ENCODE data around the gene RASAL3. TPM values are rescaled to one million over a fixed set of nuclear protein-coding genes. Genes with fewer than 3 reads are reported as not detected.

Gene RASAL3
- polyA plus RNA-seq, 2 donors: 3.6 to 5.8 TPM

DNA sequence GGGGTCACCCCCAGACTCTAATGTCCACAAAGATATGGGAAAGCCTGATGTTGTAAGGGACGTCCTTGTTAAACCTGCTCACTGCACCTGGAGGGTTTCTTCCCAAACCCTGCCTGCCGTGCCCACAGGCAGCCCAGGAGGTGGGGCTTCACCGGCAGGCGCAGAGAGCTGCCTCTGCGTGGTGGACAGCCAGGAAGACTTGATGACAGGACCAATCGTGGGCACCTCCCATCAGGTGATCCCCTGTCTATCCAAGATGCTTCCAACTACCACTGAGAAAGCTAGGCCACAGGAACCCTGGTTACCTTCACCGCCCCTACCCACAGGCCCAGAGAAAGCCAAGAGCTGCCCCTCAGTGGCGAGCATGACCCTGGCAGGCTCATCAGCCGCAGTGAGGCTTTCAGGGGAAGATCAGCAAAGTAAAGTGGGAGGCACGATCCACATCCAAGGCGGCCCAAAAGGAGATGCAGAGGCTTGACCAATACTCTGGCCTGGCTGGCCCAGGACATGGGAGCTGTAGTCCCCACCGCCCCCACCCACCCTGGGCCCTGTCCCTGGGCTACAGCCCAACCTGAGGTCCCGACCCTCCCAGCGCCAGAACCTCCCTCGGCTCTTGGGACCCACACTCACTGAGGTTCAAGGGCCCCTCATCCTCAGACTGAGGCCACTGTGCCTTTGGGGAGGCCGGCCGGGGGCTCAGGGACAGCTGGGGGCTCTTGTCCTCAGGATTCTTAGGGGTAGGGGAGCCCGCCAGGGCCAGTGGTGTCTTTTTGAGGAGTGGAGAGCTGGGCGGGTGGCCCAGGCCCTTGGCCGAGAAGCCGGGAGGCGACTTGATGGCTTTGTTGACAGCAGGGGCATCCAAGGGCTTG lies 35.2 kb downstream of the RASAL3 start:
- peaks cover 10 to 18% of the 10 kb centered on the region in 2 donors for H3K4me1 ChIP-seq (ENCODE audit: control insufficient read depth in 2 of 2, insufficient read depth in 2 of 2, low read length in 1 of 2)
- H3K27me3 ChIP-seq (ENCODE audit: control insufficient read depth in 1 of 2, insufficient read depth in 2 of 2, low read length in 2 of 2): no peaks in the 10 kb centered on the region
- H3K36me3 ChIP-seq (ENCODE audit: control insufficient read depth in 2 of 2, insufficient read depth in 2 of 2, low read length in 1 of 2): peaks cover 5 to 40% of the 10 kb centered on the region in 2 donors
- H3K4me3 ChIP-seq (ENCODE audit: low read depth in 1 of 2, low read length in 2 of 2): no peak overlapping the region
- no peak overlapping the region for H3K27ac ChIP-seq (ENCODE audit: low read depth in 2 of 2, low read length in 1 of 2)
- no peaks in the 10 kb centered on the region for H3K9me3 ChIP-seq (ENCODE audit: control insufficient read depth in 2 of 2, insufficient read depth in 1 of 2, low read depth in 1 of 2, low read length in 1 of 2)
- WGBS, 2 donors: 87 to 89% methylated on average over 21 to 22 of the region's 22 CpGs

DNA sequence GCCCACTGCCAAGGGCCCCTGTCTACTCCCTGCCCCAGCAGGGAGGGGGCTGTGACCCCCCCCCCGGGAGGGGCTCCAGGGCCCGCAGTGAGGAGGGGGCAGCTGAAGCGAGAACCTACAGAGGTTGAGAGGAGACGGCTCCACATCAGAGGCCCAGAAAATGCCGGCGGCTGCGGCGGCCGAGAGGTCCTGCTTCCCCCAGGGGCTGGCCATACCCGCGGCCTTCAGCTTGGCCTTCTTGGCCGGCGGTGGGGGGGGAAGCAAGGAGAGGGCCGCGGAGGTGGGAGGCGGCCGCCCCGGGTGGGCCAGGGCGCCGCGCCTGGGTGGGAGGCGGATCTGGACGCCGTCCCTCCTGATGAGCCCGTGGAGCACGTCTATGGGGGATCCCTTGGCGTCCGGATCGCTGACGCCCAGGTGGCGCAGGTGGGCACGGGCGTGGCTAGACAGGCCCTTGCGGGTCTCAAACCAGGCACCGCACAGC lies 36.3 kb downstream of the RASAL3 start:
- WGBS, 2 donors: 91 to 92% methylated on average over 34 to 35 of the region's 35 CpGs
- H3K36me3 ChIP-seq (ENCODE audit: control insufficient read depth in 2 of 2, insufficient read depth in 2 of 2, low read length in 1 of 2): peaks cover 13 to 50% of the 10 kb centered on the region in 2 donors
- H3K4me3 ChIP-seq (ENCODE audit: low read depth in 1 of 2, low read length in 2 of 2): no peak overlapping the region
- H3K27me3 ChIP-seq (ENCODE audit: control insufficient read depth in 1 of 2, insufficient read depth in 2 of 2, low read length in 2 of 2): no peaks in the 10 kb centered on the region
- peaks cover 0 to 5% of the 10 kb centered on the region in 2 donors for H3K9me3 ChIP-seq (ENCODE audit: control insufficient read depth in 2 of 2, insufficient read depth in 1 of 2, low read depth in 1 of 2, low read length in 1 of 2)
- peaks cover 10 to 18% of the 10 kb centered on the region in 2 donors for H3K4me1 ChIP-seq (ENCODE audit: control insufficient read depth in 2 of 2, insufficient read depth in 2 of 2, low read length in 1 of 2)
- H3K27ac ChIP-seq (ENCODE audit: low read depth in 2 of 2, low read length in 1 of 2): no peak overlapping the region

DNA sequence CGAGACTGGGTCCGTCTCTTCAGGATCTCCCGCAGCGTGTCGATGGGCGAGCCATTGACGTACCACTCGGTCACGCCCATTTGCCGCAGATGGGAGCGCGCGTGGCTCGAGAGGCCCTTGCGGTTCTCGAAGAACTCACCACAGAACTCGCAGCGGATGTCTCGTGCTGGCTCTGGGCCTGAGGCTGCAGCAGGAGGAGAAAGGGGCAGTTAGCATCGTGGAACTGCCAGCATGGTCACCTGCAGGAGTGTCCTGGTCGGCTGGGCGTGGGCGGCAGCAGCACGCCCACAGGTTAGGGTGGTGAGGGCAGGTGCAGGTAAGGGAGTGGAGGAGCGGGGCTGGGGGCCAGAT lies 37.0 kb downstream of the RASAL3 start:
- no peaks in the 10 kb centered on the region for H3K27me3 ChIP-seq (ENCODE audit: control insufficient read depth in 1 of 2, insufficient read depth in 2 of 2, low read length in 2 of 2)
- H3K9me3 ChIP-seq (ENCODE audit: control insufficient read depth in 2 of 2, insufficient read depth in 1 of 2, low read depth in 1 of 2, low read length in 1 of 2): peaks cover 0 to 6% of the 10 kb centered on the region in 2 donors
- H3K4me1 ChIP-seq (ENCODE audit: control insufficient read depth in 2 of 2, insufficient read depth in 2 of 2, low read length in 1 of 2): peaks cover 10 to 18% of the 10 kb centered on the region in 2 donors
- WGBS, 2 donors: 96 to 98% methylated on average over 25 of the region's 25 CpGs
- peaks cover 17 to 56% of the 10 kb centered on the region in 2 donors for H3K36me3 ChIP-seq (ENCODE audit: control insufficient read depth in 2 of 2, insufficient read depth in 2 of 2, low read length in 1 of 2)
- H3K4me3 ChIP-seq (ENCODE audit: low read depth in 1 of 2, low read length in 2 of 2): no peak overlapping the region
- no peak overlapping the region for H3K27ac ChIP-seq (ENCODE audit: low read depth in 2 of 2, low read length in 1 of 2)

DNA sequence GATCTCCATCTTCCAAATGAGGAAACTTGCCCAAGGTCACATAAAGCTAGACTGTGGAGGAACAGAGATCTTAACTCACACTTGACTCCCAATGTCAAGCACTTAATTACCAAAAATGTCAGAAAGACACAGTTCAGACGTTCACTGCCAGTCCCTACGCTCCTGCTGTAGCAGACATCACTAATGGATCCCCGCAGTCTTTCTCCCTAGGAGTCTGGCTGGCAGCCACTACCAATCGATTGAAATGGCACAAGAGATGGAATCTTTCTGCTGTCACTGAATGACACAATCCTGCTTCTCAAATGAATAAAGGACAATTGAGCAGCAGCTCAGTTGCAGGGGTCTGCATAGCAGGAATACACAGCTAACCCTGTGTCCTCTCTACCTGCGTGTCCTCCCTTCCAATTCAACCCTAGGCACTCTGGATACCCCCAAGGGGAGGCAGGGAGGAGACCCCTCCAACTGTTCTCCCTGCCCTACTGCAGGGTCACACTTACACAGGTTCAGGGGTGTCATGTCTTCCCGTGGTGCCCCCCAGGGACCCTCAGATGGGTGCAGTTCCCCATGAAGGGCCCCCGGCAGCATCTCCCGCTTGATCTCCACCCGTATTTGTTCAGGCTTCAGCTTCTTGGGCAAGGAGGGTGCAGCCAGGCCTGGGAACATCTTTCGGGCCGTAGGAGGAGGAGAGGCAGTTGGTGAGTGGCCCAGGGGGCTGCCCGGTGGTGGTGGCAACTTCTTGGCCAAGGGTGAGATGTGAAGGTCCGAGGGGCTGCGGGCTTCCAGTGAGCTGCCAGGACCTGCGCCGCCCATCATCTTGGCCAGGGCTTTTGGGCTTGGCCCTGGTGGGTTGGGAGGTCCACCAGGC lies 37.6 kb downstream of the RASAL3 start:
- Histone ChIP-seq H3K4me1 (ENCODE audit: control insufficient read depth in 2 of 2, insufficient read depth in 2 of 2, low read length in 1 of 2) (peaks cover 10 to 15% of the 10 kb centered on the region in 2 donors), H3K27me3 (ENCODE audit: control insufficient read depth in 1 of 2, insufficient read depth in 2 of 2, low read length in 2 of 2) (no peaks in the 10 kb centered on the region), H3K4me3 (ENCODE audit: low read depth in 1 of 2, low read length in 2 of 2) (no peak overlapping the region), H3K27ac (ENCODE audit: low read depth in 2 of 2, low read length in 1 of 2) (no peak overlapping the region), H3K36me3 (ENCODE audit: control insufficient read depth in 2 of 2, insufficient read depth in 2 of 2, low read length in 1 of 2) (peaks cover 17 to 56% of the 10 kb centered on the region in 2 donors), H3K9me3 (ENCODE audit: control insufficient read depth in 2 of 2, insufficient read depth in 1 of 2, low read depth in 1 of 2, low read length in 1 of 2) (peaks cover 0 to 6% of the 10 kb centered on the region in 2 donors)
- 87% methylated on average over 16 of the region's 16 CpGs for WGBS, 2 donors

DNA sequence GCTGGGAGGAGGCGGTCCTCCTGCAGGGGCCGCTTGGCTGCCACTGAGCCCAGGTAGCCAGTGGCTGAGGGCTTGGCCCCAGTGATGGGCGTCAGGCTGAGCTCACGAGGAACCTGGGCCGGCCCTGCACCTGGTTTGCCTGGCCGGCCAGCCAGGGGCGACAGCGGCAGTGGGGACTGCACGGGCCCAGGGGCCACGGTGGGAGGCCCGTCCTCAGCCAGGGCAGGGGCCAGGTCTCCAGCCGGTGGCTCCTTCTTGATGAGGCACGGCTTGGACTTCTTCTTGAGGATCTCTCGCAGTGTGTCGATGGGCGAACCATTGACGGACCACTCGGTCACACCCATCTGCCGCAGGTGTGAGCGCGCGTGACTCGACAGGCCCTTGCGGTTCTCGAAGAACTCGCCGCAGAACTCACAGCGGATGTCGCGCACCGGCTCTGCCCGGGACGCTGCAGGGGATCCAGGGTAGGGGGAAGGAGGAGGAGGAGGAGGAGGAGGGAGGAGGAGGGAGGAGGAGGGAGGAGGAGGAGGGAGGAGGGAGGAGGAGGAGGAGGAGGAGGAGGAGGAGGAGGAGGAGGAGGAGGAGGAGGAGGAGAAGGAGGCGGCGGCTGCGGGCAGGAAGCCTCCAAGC lies 38.9 kb downstream of the RASAL3 start:
- 92 to 95% methylated on average over 30 to 35 of the region's 36 CpGs for WGBS, 2 donors
- Histone ChIP-seq H3K4me1 (ENCODE audit: control insufficient read depth in 2 of 2, insufficient read depth in 2 of 2, low read length in 1 of 2) (peaks cover 0 to 3% of the 10 kb centered on the region in 2 donors), H3K9me3 (ENCODE audit: control insufficient read depth in 2 of 2, insufficient read depth in 1 of 2, low read depth in 1 of 2, low read length in 1 of 2) (peaks cover 0 to 6% of the 10 kb centered on the region in 2 donors), H3K27ac (ENCODE audit: low read depth in 2 of 2, low read length in 1 of 2) (no peak overlapping the region), H3K36me3 (ENCODE audit: control insufficient read depth in 2 of 2, insufficient read depth in 2 of 2, low read length in 1 of 2) (peaks cover 17 to 56% of the 10 kb centered on the region in 2 donors), H3K27me3 (ENCODE audit: control insufficient read depth in 1 of 2, insufficient read depth in 2 of 2, low read length in 2 of 2) (no peaks in the 10 kb centered on the region), H3K4me3 (ENCODE audit: low read depth in 1 of 2, low read length in 2 of 2) (no peak overlapping the region)

DNA sequence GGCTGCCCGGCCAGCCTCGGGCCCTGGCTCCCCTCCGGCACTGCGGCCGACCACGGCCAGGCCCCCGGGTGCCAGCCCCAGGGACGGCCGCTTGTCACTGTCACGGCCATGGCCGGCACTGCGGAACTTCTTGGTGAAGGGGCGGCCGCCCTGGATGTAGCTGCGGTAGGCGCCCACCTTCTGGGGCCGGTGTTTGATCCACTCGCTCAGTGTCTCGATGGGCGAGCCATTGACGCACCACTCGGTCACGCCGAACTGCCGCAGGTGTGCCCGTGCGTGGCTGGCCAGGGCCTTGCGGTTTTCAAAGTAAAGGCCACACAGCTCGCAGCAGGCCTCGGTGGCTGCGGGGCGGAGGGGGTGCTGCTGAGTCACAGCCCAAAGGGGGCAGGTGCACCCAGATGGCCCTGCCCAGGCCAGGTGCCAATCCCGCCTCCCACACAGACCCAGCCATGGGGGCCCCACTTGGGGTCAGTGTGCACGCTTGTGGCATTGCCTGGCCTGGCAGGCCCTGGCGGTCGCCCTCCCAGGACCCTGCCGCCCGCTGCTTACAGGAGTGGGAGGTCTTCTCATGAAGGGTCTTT lies 39.6 kb downstream of the RASAL3 start:
- 97 to 98% methylated on average over 32 to 38 of the region's 38 CpGs for WGBS, 2 donors
- peaks cover 0 to 6% of the 10 kb centered on the region in 2 donors for H3K9me3 ChIP-seq (ENCODE audit: control insufficient read depth in 2 of 2, insufficient read depth in 1 of 2, low read depth in 1 of 2, low read length in 1 of 2)
- H3K36me3 ChIP-seq (ENCODE audit: control insufficient read depth in 2 of 2, insufficient read depth in 2 of 2, low read length in 1 of 2): peaks cover 17 to 55% of the 10 kb centered on the region in 2 donors
- peaks cover 0 to 3% of the 10 kb centered on the region in 2 donors for H3K4me1 ChIP-seq (ENCODE audit: control insufficient read depth in 2 of 2, insufficient read depth in 2 of 2, low read length in 1 of 2)
- no peak overlapping the region for H3K27ac ChIP-seq (ENCODE audit: low read depth in 2 of 2, low read length in 1 of 2)
- H3K27me3 ChIP-seq (ENCODE audit: control insufficient read depth in 1 of 2, insufficient read depth in 2 of 2, low read length in 2 of 2): no peaks in the 10 kb centered on the region
- H3K4me3 ChIP-seq (ENCODE audit: low read depth in 1 of 2, low read length in 2 of 2): no peak overlapping the region

DNA sequence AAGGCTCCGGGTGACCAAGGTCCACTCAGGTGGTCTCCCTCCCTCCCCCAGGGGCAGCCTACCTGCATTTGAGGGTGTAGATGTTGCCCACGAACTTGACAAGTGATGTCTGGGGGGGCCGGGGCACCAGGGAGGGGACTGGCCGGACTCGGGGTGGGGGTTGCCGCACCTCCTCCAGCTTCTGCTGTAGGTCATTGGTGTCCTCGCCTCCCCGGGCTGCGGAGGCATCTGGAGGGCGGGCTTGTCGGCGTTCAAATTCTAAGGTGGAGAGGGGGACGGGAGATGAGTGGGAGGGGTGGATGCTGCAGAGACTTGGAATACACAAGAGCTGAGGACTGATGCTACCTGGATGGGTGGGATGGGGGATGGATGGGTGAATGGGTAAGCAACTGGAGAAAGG lies 40.2 kb downstream of the RASAL3 start:
- Histone ChIP-seq H3K36me3 (ENCODE audit: control insufficient read depth in 2 of 2, insufficient read depth in 2 of 2, low read length in 1 of 2) (peaks cover 17 to 51% of the 10 kb centered on the region in 2 donors), H3K27me3 (ENCODE audit: control insufficient read depth in 1 of 2, insufficient read depth in 2 of 2, low read length in 2 of 2) (no peaks in the 10 kb centered on the region), H3K9me3 (ENCODE audit: control insufficient read depth in 2 of 2, insufficient read depth in 1 of 2, low read depth in 1 of 2, low read length in 1 of 2) (peaks cover 0 to 6% of the 10 kb centered on the region in 2 donors), H3K27ac (ENCODE audit: low read depth in 2 of 2, low read length in 1 of 2) (no peak overlapping the region), H3K4me3 (ENCODE audit: low read depth in 1 of 2, low read length in 2 of 2) (no peak overlapping the region), H3K4me1 (ENCODE audit: control insufficient read depth in 2 of 2, insufficient read depth in 2 of 2, low read length in 1 of 2) (peaks cover 0 to 3% of the 10 kb centered on the region in 2 donors)
- 96 to 99% methylated on average over 13 of the region's 13 CpGs for WGBS, 2 donors

DNA sequence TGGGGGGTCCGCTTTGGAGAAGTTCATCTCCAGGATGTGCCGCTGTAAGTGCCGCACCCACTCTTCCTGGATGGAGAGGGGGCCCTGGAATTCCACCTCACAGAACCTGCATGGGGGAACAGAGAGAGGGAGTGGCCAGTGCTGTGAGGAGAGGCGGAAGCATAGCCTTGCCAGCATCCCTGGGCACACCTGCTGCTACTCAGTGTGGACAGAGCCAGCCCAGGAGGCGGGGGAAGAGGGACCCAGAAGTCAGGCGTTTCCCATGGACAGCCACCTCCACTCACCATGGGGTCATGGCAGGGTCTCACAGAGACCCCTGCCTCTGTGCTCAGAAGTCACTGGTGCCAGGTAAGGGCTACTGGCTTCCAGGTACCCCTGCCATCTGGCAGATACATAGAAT lies 41.2 kb downstream of the RASAL3 start:
- 94 to 98% methylated on average over 6 of the region's 6 CpGs for WGBS, 2 donors
- H3K4me1 ChIP-seq (ENCODE audit: control insufficient read depth in 2 of 2, insufficient read depth in 2 of 2, low read length in 1 of 2): no peaks in the 10 kb centered on the region
- H3K36me3 ChIP-seq (ENCODE audit: control insufficient read depth in 2 of 2, insufficient read depth in 2 of 2, low read length in 1 of 2): peaks cover 17 to 48% of the 10 kb centered on the region in 2 donors
- peaks cover 0 to 6% of the 10 kb centered on the region in 2 donors for H3K9me3 ChIP-seq (ENCODE audit: control insufficient read depth in 2 of 2, insufficient read depth in 1 of 2, low read depth in 1 of 2, low read length in 1 of 2)
- no peak overlapping the region for H3K27ac ChIP-seq (ENCODE audit: low read depth in 2 of 2, low read length in 1 of 2)
- H3K27me3 ChIP-seq (ENCODE audit: control insufficient read depth in 1 of 2, insufficient read depth in 2 of 2, low read length in 2 of 2): no peaks in the 10 kb centered on the region
- H3K4me3 ChIP-seq (ENCODE audit: low read depth in 1 of 2, low read length in 2 of 2): no peak overlapping the region

Measured in esophagus (tissue), 2 donors.